HL-60 (cell line): Measurements from ENCODE around the gene RHOH.

Source experiments
- CTCF ChIP-seq: IDR thresholded peaks from one replicate; pipeline ENCODE4 v1.5.1; 2011; ENCODE audit warnings: low read length, control low read depth, inconsistent platforms; ENCODE audit not compliant: insufficient read depth
- GABPA ChIP-seq: IDR thresholded peaks from 2 replicates; pipeline ENCODE4 v1.6.1; 2012; ENCODE audit warnings: low read depth
- POLR2AphosphoS5 ChIP-seq: IDR thresholded peaks from 2 replicates; pipeline ENCODE4 v1.6.1; 2012; ENCODE audit warnings: low read depth
- TF ChIP-seq, protein P1 (sequence below): IDR thresholded peaks from 2 replicates; pipeline ENCODE4 v1.6.1; 2012; ENCODE audit warnings: low read depth; ENCODE audit not compliant: insufficient replicate concordance

DNA sequence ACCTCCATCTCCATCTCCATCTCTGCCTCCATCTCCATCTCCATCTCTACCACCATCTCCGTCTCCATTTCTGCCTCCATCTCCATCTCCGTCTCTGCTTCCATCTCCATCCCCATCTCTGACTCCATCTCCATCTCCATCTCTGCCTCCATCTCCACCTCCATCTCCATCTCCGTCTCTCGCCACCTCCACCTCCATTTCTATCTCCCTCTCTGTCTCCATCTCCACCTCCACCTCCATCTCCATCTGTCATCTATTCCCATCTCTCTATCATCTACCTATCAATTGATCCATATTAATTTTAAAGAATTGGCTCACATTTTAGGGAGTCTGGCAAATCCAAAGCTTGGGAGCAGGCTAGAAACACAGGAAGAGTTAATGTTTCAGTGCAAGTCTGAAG, 98.7 kb downstream of the RHOH start:
- TF ChIP-seq CTCF (no peak), POLR2AphosphoS5 (no peak), GABPA (no peak)
- TF ChIP-seq, protein P1, sequence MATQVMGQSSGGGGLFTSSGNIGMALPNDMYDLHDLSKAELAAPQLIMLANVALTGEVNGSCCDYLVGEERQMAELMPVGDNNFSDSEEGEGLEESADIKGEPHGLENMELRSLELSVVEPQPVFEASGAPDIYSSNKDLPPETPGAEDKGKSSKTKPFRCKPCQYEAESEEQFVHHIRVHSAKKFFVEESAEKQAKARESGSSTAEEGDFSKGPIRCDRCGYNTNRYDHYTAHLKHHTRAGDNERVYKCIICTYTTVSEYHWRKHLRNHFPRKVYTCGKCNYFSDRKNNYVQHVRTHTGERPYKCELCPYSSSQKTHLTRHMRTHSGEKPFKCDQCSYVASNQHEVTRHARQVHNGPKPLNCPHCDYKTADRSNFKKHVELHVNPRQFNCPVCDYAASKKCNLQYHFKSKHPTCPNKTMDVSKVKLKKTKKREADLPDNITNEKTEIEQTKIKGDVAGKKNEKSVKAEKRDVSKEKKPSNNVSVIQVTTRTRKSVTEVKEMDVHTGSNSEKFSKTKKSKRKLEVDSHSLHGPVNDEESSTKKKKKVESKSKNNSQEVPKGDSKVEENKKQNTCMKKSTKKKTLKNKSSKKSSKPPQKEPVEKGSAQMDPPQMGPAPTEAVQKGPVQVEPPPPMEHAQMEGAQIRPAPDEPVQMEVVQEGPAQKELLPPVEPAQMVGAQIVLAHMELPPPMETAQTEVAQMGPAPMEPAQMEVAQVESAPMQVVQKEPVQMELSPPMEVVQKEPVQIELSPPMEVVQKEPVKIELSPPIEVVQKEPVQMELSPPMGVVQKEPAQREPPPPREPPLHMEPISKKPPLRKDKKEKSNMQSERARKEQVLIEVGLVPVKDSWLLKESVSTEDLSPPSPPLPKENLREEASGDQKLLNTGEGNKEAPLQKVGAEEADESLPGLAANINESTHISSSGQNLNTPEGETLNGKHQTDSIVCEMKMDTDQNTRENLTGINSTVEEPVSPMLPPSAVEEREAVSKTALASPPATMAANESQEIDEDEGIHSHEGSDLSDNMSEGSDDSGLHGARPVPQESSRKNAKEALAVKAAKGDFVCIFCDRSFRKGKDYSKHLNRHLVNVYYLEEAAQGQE: no peak
